K562 (cell line): ENCODE measurements around the gene IL34. TPM values are rescaled to one million over a fixed set of nuclear protein-coding genes. Genes with fewer than 3 reads are reported as not detected.

Source experiments
- CBFB ChIP-seq: sonication (generic); formaldehyde crosslinking; IDR thresholded peaks from 2 replicates; pipeline ENCODE4 v1.4.0; 2020; ENCODE audit warnings: mild to moderate bottlenecking, missing genetic modification reagents
- CBX5 ChIP-seq: IDR thresholded peaks from 2 replicates; pipeline ENCODE4 v1.6.1; 2014; ENCODE audit warnings: low read depth, borderline replicate concordance
- EHMT2 ChIP-seq: fragments of 450-650 bp; IDR thresholded peaks from 2 replicates; pipeline ENCODE4 v1.6.1; 2018; ENCODE audit warnings: antibody characterized with exemption
- FOXM1 ChIP-seq, 2 experiments: fragments of 450-650 bp in 1 of 2; sonication (generic) in 1 of 2; formaldehyde crosslinking in 1 of 2; IDR thresholded peaks; 2 replicates each; pipeline versions ENCODE4 v1.6.1 to v1.9.0; 2017 to 2022; ENCODE audit warnings: low read depth in 2 of 2, mild to moderate bottlenecking in 2 of 2, missing genetic modification reagents in 1 of 2, moderate library complexity in 1 of 2
- HCFC1 ChIP-seq: IDR thresholded peaks from 2 replicates; pipeline ENCODE4 v1.6.1; 2012; ENCODE audit warnings: low read depth, low read length, improper control_type of control experiment
- MECOM ChIP-seq: fragments of 250-450 bp; sonication (Bioruptor Pico); IDR thresholded peaks from 2 replicates; pipeline ENCODE4 v1.8.0; 2022; ENCODE audit warnings: inconsistent platforms
- MYBL2 ChIP-seq, 2 experiments: fragments of 450-650 bp in 1 of 2; sonication (generic) in 1 of 2; formaldehyde crosslinking in 1 of 2; IDR thresholded peaks; 2 replicates each; pipeline versions ENCODE4 v1.6.1 to v1.8.1; 2017 to 2022; ENCODE audit warnings: borderline replicate concordance in 1 of 2, inconsistent platforms in 1 of 2, low read depth in 1 of 2, mild to moderate bottlenecking in 1 of 2, missing genetic modification reagents in 1 of 2, moderate library complexity in 1 of 2
- NFE2L1 ChIP-seq: fragments of 450-650 bp; IDR thresholded peaks from 2 replicates; pipeline ENCODE4 v1.6.1; 2016; ENCODE audit warnings: missing genetic modification characterization, low read depth, mild to moderate bottlenecking, missing compliant biosample characterization, moderate library complexity, borderline replicate concordance
- NRF1 ChIP-seq, 2 experiments: fragments of 450-650 bp; IDR thresholded peaks in 1 of 2; conservative IDR thresholded peaks in 1 of 2; 2 replicates each; pipeline ENCODE4 v1.6.1; 2014; ENCODE audit warnings: mild to moderate bottlenecking in 2 of 2
- PHB ChIP-seq: fragments of 250-450 bp; sonication (Bioruptor Pico); IDR thresholded peaks from 2 replicates; pipeline ENCODE4 v1.5.0; 2021
- PHB2 ChIP-seq: fragments of 450-650 bp; IDR thresholded peaks from 2 replicates; pipeline ENCODE4 v1.6.1; 2017; ENCODE audit warnings: low read depth
- RBM22 ChIP-seq: fragments of 200-400 bp; formaldehyde crosslinking; IDR thresholded peaks from 2 replicates; pipeline ENCODE4 v1.6.1; 2018; ENCODE audit warnings: low read length, low read depth; ENCODE audit not compliant: poor library complexity, severe bottlenecking
- SLC30A9 ChIP-seq: fragments of 250-450 bp; sonication (Bioruptor Pico); IDR thresholded peaks from 2 replicates; pipeline ENCODE4 v1.8.0; 2022; ENCODE audit warnings: mild to moderate bottlenecking, moderate library complexity
- SMARCB1 ChIP-seq: IDR thresholded peaks from 2 replicates; pipeline ENCODE4 v1.6.1; 2011; ENCODE audit warnings: improper control_type of control experiment, low read depth; ENCODE audit not compliant: insufficient read length
- TRIM24 ChIP-seq, 2 experiments: fragments of 450-650 bp; IDR thresholded peaks; 2 replicates each; pipeline ENCODE4 v1.6.1; 2016
- TRIM28 ChIP-seq: fragments of 450-650 bp; IDR thresholded peaks from 2 replicates; pipeline ENCODE4 v1.6.1; 2017
- XRCC5 ChIP-seq: fragments of 200-400 bp; formaldehyde crosslinking; IDR thresholded peaks from 2 replicates; pipeline ENCODE4 v1.6.1; 2017; ENCODE audit warnings: low read depth, mild to moderate bottlenecking, low read length
- ZNF121 ChIP-seq: sonication (generic); formaldehyde crosslinking; conservative IDR thresholded peaks from 2 replicates; pipeline ENCODE4 v1.8.0; 2022; ENCODE audit warnings: missing genetic modification reagents
- ZNF197 ChIP-seq: fragments of 200-800 bp; sonication (Bioruptor generic); IDR thresholded peaks from 2 replicates; pipeline ENCODE4 v1.6.1; 2016; ENCODE audit warnings: low read depth, missing genetic modification characterization, missing compliant biosample characterization
- ZNF316 ChIP-seq: fragments of 450-650 bp; IDR thresholded peaks from 2 replicates; pipeline ENCODE4 v1.6.1; 2016
- polyA plus RNA-seq, 8 experiments: library from polyadenylated mRNA; depleted of rRNA in 4 of 8; stranded (reverse) in 5 of 8; unstranded in 3 of 8; fragments of >200 nt; fragmentation: Nextera tagmentation in 2 of 8; fragmentation: Illumina TruSeq in 1 of 8; extraction: Ambion mirVana in 2 of 8; extraction: Trizol in 1 of 8; gene quantifications; 2 replicates each; pipeline versions ENCODE4 v1.2.1 to v1.2.3, GENCODE V29; 2011 to 2014; ENCODE audit warnings: inconsistent platforms in 1 of 8, missing spikeins in 1 of 8
- total RNA-seq, 7 experiments: library from RNA; depleted of rRNA in 6 of 7; stranded (reverse); fragments of >200 nt in 6 of 7; fragmentation: Illumina TruSeq in 2 of 7; extraction: Trizol in 2 of 7; gene quantifications; 2 replicates each; pipeline versions ENCODE4 v1.2.1 to v1.2.3, GENCODE V29; 2011 to 2021; ENCODE audit warnings: low replicate concordance in 1 of 7
- TF ChIP-seq, protein P1 (sequence below), 2 experiments: fragments of 450-650 bp in 1 of 2; sonication (generic) in 1 of 2; formaldehyde crosslinking; conservative IDR thresholded peaks; 2 replicates each; pipeline versions ENCODE4 v1.4.0 to v1.8.1; 2020 to 2022; ENCODE audit warnings: mild to moderate bottlenecking in 1 of 2, missing genetic modification reagents in 1 of 2
- TF ChIP-seq, protein P2 (sequence below): sonication (generic); IDR thresholded peaks from 2 replicates; pipeline ENCODE4 v1.6.1; 2016
- TF ChIP-seq, protein P3 (sequence below): sonication (generic); formaldehyde crosslinking; IDR thresholded peaks from 2 replicates; pipeline ENCODE4 v1.8.0; 2022; ENCODE audit warnings: missing genetic modification reagents, mild to moderate bottlenecking, moderate library complexity, borderline replicate concordance
- TF ChIP-seq, protein P4 (sequence below): sonication (generic); formaldehyde crosslinking; IDR thresholded peaks from 2 replicates; pipeline ENCODE4 v1.8.0; 2022; ENCODE audit warnings: missing genetic modification reagents, mild to moderate bottlenecking, borderline replicate concordance

IL34 gene
- total and polyA plus RNA-seq, 9 of the 15 experiments (the other 6 are each of a cell fraction or from before 2014, with no cell fraction given) = 0.07 to 0.18 (median 0.10) TPM; not detected in 6

DNA sequence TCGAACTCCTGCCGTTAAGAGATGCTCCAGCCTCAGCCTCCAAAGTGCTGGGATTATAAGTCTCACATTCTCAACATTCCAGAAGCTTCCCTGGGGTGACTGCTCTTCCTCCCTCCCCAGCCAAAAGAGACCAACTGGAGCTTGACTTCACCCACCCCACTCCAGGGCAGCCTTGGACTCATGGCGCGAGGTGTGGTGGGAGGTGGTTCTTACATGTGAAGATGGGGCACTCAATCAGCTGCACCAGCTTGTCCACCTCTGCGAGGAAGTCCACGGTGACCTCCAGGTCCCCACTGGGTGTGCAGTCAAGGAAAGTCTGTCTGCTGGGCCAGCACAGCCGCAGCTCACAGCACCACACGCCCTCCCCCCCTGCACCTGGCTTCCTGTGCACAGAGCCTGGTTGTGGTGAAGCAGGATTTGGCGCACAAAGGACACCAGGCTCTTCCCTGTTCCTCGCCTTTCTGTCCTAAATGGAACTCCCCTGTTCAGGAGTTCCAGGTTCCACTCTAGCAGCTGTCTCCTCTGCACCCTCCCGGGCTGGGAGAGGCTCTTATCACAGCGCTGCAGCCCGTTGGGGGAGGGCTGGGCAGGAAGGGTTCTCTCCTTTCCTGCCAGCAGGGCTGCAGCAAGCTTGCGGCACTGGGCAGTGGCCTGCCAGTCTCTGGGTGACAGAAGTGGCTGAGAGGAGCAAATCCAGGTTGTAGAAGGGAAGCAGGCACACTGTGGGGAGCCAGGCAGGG is 49.1 kb downstream of the IL34 start (continued):
- TF ChIP-seq FOXM1 (IDR thresholded peaks at IDR 0.05; ENCODE audit: low read depth) = peak; percentile 46; the same call in 1 of the 2 replicates
- no peak for TF ChIP-seq FOXM1 (CRISPR knock-in tag; IDR thresholded peaks at IDR 0.05; ENCODE audit: low read depth)
- TF ChIP-seq MYBL2 (IDR thresholded peaks at IDR 0.05; ENCODE audit: low read depth) = no peak
- no peak for TF ChIP-seq MYBL2 (CRISPR knock-in tag; IDR thresholded peaks at IDR 0.05; ENCODE audit: borderline replicate concordance)
- TF ChIP-seq, protein P1, sequence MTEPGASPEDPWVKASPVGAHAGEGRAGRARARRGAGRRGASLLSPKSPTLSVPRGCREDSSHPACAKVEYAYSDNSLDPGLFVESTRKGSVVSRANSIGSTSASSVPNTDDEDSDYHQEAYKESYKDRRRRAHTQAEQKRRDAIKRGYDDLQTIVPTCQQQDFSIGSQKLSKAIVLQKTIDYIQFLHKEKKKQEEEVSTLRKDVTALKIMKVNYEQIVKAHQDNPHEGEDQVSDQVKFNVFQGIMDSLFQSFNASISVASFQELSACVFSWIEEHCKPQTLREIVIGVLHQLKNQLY (CRISPR knock-in tag; conservative IDR thresholded peaks at IDR 0.05) = no peak
- no peak for TF ChIP-seq HCFC1
- TF ChIP-seq, protein P2, sequence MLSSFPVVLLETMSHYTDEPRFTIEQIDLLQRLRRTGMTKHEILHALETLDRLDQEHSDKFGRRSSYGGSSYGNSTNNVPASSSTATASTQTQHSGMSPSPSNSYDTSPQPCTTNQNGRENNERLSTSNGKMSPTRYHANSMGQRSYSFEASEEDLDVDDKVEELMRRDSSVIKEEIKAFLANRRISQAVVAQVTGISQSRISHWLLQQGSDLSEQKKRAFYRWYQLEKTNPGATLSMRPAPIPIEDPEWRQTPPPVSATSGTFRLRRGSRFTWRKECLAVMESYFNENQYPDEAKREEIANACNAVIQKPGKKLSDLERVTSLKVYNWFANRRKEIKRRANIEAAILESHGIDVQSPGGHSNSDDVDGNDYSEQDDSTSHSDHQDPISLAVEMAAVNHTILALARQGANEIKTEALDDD = no peak
- TF ChIP-seq SMARCB1 = no peak
- TF ChIP-seq, protein P3, sequence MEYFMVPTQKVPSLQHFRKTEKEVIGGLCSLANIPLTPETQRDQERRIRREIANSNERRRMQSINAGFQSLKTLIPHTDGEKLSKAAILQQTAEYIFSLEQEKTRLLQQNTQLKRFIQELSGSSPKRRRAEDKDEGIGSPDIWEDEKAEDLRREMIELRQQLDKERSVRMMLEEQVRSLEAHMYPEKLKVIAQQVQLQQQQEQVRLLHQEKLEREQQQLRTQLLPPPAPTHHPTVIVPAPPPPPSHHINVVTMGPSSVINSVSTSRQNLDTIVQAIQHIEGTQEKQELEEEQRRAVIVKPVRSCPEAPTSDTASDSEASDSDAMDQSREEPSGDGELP = peak; percentile 97
- 0 out of 2 replicates have a peak, but pooled peaks have one; percentile 16 for TF ChIP-seq ZNF316
- TF ChIP-seq TRIM28 = peak; percentile 60; the same call in 1 of the 2 replicates
- peak; percentile 78 for TF ChIP-seq MECOM (CRISPR knock-in tag)
- no peak for TF ChIP-seq CBX5
- no peak for TF ChIP-seq SLC30A9
- no peak for TF ChIP-seq EHMT2
- TF ChIP-seq XRCC5 = no peak
- TF ChIP-seq CBFB (CRISPR knock-in tag) = no peak
- TF ChIP-seq ZNF197 (CRISPR knock-in tag) = peak; percentile 51; the same call in 1 of the 2 replicates
- TF ChIP-seq PHB (CRISPR knock-in tag) = no peak
- TF ChIP-seq RBM22 = no peak
- TF ChIP-seq ZNF121 = no peak
- peak; percentile 45 to 62 for TF ChIP-seq NRF1 (conservative IDR thresholded peaks at IDR 0.05 in 1 of 2, IDR thresholded peaks at IDR 0.05 in 1 of 2)
- peak; percentile 87 to 92 for TF ChIP-seq TRIM24 (IDR thresholded peaks at IDR 0.05)
- TF ChIP-seq, protein P4, sequence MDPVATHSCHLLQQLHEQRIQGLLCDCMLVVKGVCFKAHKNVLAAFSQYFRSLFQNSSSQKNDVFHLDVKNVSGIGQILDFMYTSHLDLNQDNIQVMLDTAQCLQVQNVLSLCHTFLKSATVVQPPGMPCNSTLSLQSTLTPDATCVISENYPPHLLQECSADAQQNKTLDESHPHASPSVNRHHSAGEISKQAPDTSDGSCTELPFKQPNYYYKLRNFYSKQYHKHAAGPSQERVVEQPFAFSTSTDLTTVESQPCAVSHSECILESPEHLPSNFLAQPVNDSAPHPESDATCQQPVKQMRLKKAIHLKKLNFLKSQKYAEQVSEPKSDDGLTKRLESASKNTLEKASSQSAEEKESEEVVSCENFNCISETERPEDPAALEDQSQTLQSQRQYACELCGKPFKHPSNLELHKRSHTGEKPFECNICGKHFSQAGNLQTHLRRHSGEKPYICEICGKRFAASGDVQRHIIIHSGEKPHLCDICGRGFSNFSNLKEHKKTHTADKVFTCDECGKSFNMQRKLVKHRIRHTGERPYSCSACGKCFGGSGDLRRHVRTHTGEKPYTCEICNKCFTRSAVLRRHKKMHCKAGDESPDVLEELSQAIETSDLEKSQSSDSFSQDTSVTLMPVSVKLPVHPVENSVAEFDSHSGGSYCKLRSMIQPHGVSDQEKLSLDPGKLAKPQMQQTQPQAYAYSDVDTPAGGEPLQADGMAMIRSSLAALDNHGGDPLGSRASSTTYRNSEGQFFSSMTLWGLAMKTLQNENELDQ = no peak
- TF ChIP-seq PHB2 = peak; percentile 67; the same call in 1 of the 2 replicates
- no peak for TF ChIP-seq NFE2L1 (tag)
